ENCODE data around the gene EXOC8.

EXOC8 gene

DNA sequence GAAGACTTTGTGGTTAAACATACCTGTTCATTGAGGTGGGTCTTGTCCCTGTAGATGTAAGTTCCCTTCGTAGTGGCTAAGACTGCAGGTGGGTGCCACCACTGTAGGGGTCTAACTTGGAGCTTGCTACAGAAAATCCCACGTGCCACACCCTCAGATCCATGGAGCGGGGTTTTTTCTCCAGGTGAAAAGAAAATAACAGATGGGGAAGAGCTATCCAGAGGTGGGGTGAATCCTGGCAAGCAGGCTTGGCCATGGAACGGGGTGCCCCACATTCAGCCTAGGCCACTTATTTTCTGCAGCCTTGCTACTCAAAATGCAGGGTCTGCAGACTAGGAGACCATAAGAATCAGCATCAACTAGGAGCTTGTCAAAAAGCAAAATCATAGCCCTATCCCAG, 24.0 kb downstream of the EXOC8 start:
- DNase-seq: peak; percentile 17

- peak; percentile 28 for DNase-seq
These were observed 25.2 kb downstream of the EXOC8 start for GRCh38 chr1:231312432-231312788.

DNA sequence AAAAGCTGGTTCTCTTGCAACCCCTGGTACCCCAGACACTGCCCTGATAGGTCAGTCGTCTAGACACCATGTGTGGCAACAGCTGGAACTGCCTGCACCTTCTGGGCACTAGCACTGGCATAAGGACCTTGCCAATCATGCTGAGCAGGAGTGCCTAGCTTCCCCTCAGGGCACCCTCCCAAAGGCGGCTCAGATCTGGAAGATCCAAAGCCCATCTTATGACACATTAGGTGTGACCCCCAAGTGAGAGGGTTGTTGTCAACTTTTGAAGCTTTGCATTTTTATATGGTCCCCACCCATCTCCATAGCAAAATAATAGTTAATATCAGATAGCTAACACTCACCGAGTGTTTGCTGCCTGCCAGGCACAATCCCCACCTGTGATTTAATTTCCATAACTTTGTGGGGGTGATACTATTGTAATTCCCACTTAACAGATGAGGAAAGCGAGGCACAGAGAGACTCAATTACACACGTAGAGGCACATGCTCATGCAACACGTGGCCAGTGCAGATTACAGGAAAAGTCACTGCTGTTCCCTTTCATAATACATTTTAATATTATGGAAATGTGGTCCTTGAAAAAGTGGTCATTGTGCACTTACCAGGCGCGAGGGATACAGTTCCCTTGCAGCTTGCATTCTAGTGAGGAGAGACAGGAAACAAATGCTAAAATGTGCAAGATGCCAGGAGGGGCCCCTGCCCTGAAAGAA, 25.8 kb downstream of the EXOC8 start:
- DNase-seq: peak; percentile 21

GRCh38 chr1:231310391-231310934, 27.2 kb downstream of the EXOC8 start:
- peak; percentile 26 for DNase-seq

GRCh38 chr1:231301990-231302389, 35.7 kb downstream of the EXOC8 start:
- DNase-seq: no peak

GRCh38 chr1:231295938-231296337, 41.7 kb downstream of the EXOC8 start:
- no peak for DNase-seq

- DNase-seq: no peak
These were observed 51.0 kb downstream of the EXOC8 start for GRCh38 chr1:231286603-231287002.

GRCh38 chr1:231284441-231284840, 53.2 kb downstream of the EXOC8 start:
- no peak for DNase-seq

All from activated CD8-positive, alpha-beta memory T cell treated with anti-CD3 and anti-CD28 coated beads for 24 hours (primary cell).